ENCODE data around the gene PRR5L.

DNA sequence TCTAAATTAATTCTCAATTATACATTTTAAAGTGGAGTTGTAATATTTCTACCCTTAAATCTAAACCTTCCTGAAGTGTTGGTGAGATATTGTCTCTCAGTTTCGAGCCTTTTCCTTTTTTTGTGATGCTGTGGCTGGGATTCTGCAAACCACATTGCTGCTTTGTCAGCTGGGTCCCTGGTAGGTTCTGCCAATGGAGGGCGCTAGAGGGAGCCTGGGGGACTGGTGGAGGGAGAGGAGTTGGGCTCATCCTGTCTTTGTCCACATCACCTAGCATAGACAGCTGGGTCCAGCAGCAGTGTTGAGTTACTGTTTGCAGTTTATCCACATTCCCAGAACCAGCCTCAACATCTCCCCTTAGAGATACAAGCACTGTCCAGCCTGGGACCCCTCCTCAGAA lies 173.0 kb downstream of the PRR5L start:
- no peak for TF ChIP-seq POLR2A (IDR thresholded peaks at IDR 0.05; ENCODE audit: low read length)
- no peak for TF ChIP-seq GATA1 (IDR thresholded peaks at IDR 0.05; ENCODE audit: low read depth, low read length)

Data from erythroblast (primary cell).